Lower lobe of right lung (tissue), 2 donors: ENCODE results near the gene SMIM13. TPM values are rescaled to one million over a fixed set of nuclear protein-coding genes. Genes with fewer than 3 reads are reported as not detected.

Experiments
- ATAC-seq, 2 donors: fragments of 200-7000 bp; cut with Tn5 transposase; one replicate each; pipeline ENCODE4 v1.9.1; 2020 to 2022; ENCODE audit warnings: mild to moderate bottlenecking in 2 of 2, moderate library complexity in 2 of 2
- DNase-seq: peaks from one replicate; pipeline ENCODE4 v3.0.0-alpha.2; 2020
- H3K27ac ChIP-seq: fragments of 200-600 bp; one replicate; pipeline ENCODE4 v1.8.0; 2022
- H3K27me3 ChIP-seq: fragments of 200-600 bp; one replicate; pipeline ENCODE4 v1.8.0; 2022; ENCODE audit warnings: low read depth
- H3K36me3 ChIP-seq: fragments of 200-600 bp; one replicate; pipeline ENCODE4 v1.8.0; 2022; ENCODE audit warnings: mild to moderate bottlenecking
- H3K4me1 ChIP-seq: fragments of 200-600 bp; one replicate; pipeline ENCODE4 v1.8.0; 2022
- H3K4me3 ChIP-seq: fragments of 200-600 bp; one replicate; pipeline ENCODE4 v1.8.0; 2022; ENCODE audit warnings: mild to moderate bottlenecking
- H3K9me3 ChIP-seq: fragments of 200-600 bp; one replicate; pipeline ENCODE4 v1.8.0; 2022
- CTCF ChIP-seq: fragments of 200-600 bp; IDR thresholded peaks from one replicate; pipeline ENCODE4 v1.8.0; 2022; ENCODE audit warnings: antibody characterized with exemption, mild to moderate bottlenecking
- intact Hi-C: fragments of 100-400 bp; cut with DNase I; formaldehyde crosslinking; loops from one replicate; pipeline ENCODE4 v1.11.0; 2022
- total RNA-seq: library from RNA; stranded (reverse); fragmentation: NEBNext Ultra II Directional; extraction: Animal tissue kit (Norgen Biotek cat#: 25700); gene quantifications from one replicate; pipeline ENCODE4 v1.2.1, GENCODE V29; 2021
- donor health status: DM: no; HTN: yes; CAD: no; lungs with severe emphysema.

SMIM13 gene
- total RNA-seq, 1 donor from 2014 or later, result 7.9 TPM

GRCh38 chr6:11171952-11172351 lies 78.3 kb downstream of the SMIM13 start:
- intact Hi-C loops, result no loop called here
- TF ChIP-seq CTCF, result no peak
- H3K4me1 ChIP-seq, result peaks cover 9% of the 10 kb centered on the region
- ATAC-seq, result no peak
- no peaks in the 10 kb centered on the region for H3K27me3 ChIP-seq
- DNase-seq, result no peak
- H3K27ac ChIP-seq, result no peak overlapping the region
- H3K36me3 ChIP-seq, result no peaks in the 10 kb centered on the region
- no peaks in the 10 kb centered on the region for H3K9me3 ChIP-seq
- H3K4me3 ChIP-seq, result no peak overlapping the region

- intact Hi-C loops, result no loop called here
- peak; percentile 75 to 83 for ATAC-seq
- DNase-seq, result peak; percentile 75
- Histone ChIP-seq H3K27ac (no peak overlapping the region), H3K9me3 (no peaks in the 10 kb centered on the region), H3K27me3 (no peaks in the 10 kb centered on the region), H3K36me3 (no peaks in the 10 kb centered on the region), H3K4me1 (peaks cover 9% of the 10 kb centered on the region), H3K4me3 (no peak overlapping the region)
- peak; percentile 89 for TF ChIP-seq CTCF
Measured at GRCh38 chr6:11172501-11173327, 79.1 kb downstream of the SMIM13 start.

GRCh38 chr6:11174242-11174611 lies 80.6 kb downstream of the SMIM13 start:
- intact Hi-C loops, result no loop called here
- Histone ChIP-seq H3K36me3 (no peaks in the 10 kb centered on the region), H3K27me3 (no peaks in the 10 kb centered on the region), H3K27ac (no peak overlapping the region), H3K4me3 (no peak overlapping the region), H3K9me3 (no peaks in the 10 kb centered on the region), H3K4me1 (peaks cover 9% of the 10 kb centered on the region)
- DNase-seq (no peak), ATAC-seq (peak; percentile 56 to 75)
- no peak for TF ChIP-seq CTCF

- intact Hi-C loops, result no loop called here
- ATAC-seq, result no peak
- Histone ChIP-seq H3K9me3 (no peaks in the 10 kb centered on the region), H3K27me3 (no peaks in the 10 kb centered on the region), H3K36me3 (no peaks in the 10 kb centered on the region), H3K27ac (no peak overlapping the region), H3K4me1 (peaks cover 7% of the 10 kb centered on the region), H3K4me3 (no peak overlapping the region)
- no peak for DNase-seq
- TF ChIP-seq CTCF, result no peak
Measured at GRCh38 chr6:11177271-11177670, 83.6 kb downstream of the SMIM13 start.

- no peak for DNase-seq
- intact Hi-C loops, result no loop called here
- H3K4me1 ChIP-seq, result no peaks in the 10 kb centered on the region
- ATAC-seq, result peak in 1 of 2 donors; percentile 2
- peaks cover 14% of the 10 kb centered on the region for H3K36me3 ChIP-seq
- H3K4me3 ChIP-seq, result no peak overlapping the region
- no peaks in the 10 kb centered on the region for H3K9me3 ChIP-seq
- H3K27ac ChIP-seq, result no peak overlapping the region
- no peak for TF ChIP-seq CTCF
- no peaks in the 10 kb centered on the region for H3K27me3 ChIP-seq
Measured at GRCh38 chr6:11179088-11179418, 85.4 kb downstream of the SMIM13 start.
